A172 (cell line): Measurements from ENCODE around the gene VPS13A. TPM values are rescaled to one million over a fixed set of nuclear protein-coding genes. Genes with fewer than 3 reads are reported as not detected.

Experiments
- DNase-seq: peaks from one replicate; pipeline ENCODE4 v3.0.0-alpha.2; 2015; ENCODE audit warnings: low spot score
- total RNA-seq: library from RNA; depleted of rRNA; stranded (reverse); fragments of >200 nt; shearing (Covaris generic); gene quantifications from 2 replicates; pipeline ENCODE4 v1.2.3, GENCODE V29; 2014; rRNA removed

Gene VPS13A
- 29.4 and 40.9 TPM in 2 replicates for total RNA-seq

- peak; percentile 96 for DNase-seq
Measured at GRCh38 chr9:77177143-77177893, at the start of gene VPS13A. TSS of gene VPS13A (plus strand) at chr9:77177534. CDS start at chr9:77177705, 171 bp downstream.

- no peak for DNase-seq
Measured at GRCh38 chr9:77128125-77128789, 49.1 kb upstream of the VPS13A start.

GRCh38 chr9:77131399-77131798 lies 45.9 kb upstream of the VPS13A start:
- no peak for DNase-seq

- no peak for DNase-seq
Measured at GRCh38 chr9:77133011-77133410, 44.3 kb upstream of the VPS13A start.

- no peak for DNase-seq
Measured at GRCh38 chr9:77142366-77142765, 35.0 kb upstream of the VPS13A start.

GRCh38 chr9:77149879-77150278 lies 27.5 kb upstream of the VPS13A start:
- no peak for DNase-seq

GRCh38 chr9:77152289-77152688 lies 25.0 kb upstream of the VPS13A start:
- no peak for DNase-seq

GRCh38 chr9:77156646-77157371 lies 20.5 kb upstream of the VPS13A start:
- no peak for DNase-seq

- no peak for DNase-seq
Measured at GRCh38 chr9:77158772-77159513, 18.4 kb upstream of the VPS13A start.

GRCh38 chr9:77161191-77161590 lies 16.1 kb upstream of the VPS13A start:
- DNase-seq: no peak

- no peak for DNase-seq
Measured at GRCh38 chr9:77161966-77162365, 15.4 kb upstream of the VPS13A start.

GRCh38 chr9:77162366-77162765 lies 15.0 kb upstream of the VPS13A start:
- DNase-seq: no peak

- no peak for DNase-seq
Measured at GRCh38 chr9:77163884-77164283, 13.4 kb upstream of the VPS13A start.

GRCh38 chr9:77166193-77166592 lies 11.1 kb upstream of the VPS13A start:
- no peak for DNase-seq

- DNase-seq: no peak
Measured at GRCh38 chr9:77170991-77171699, 6.2 kb upstream of the VPS13A start.

GRCh38 chr9:77175151-77175550 lies 2.2 kb upstream of the VPS13A start:
- DNase-seq: no peak

- no peak for DNase-seq
Measured at GRCh38 chr9:77176106-77176505, 1.2 kb upstream of the VPS13A start.

- DNase-seq: no peak
Measured at GRCh38 chr9:77176686-77177142, 620 bp upstream of the VPS13A start.

- DNase-seq: peak; percentile 28
Measured at GRCh38 chr9:77177894-77178794, 810 bp downstream of the VPS13A start.

GRCh38 chr9:77180056-77180455 lies 2.7 kb downstream of the VPS13A start:
- no peak for DNase-seq
